Stimulated activated naive CD4-positive, alpha-beta T cell (primary cell): ENCODE measurements around the gene SEMA4C.

Source experiments
- DNase-seq, 6 experiments: peaks; one replicate each; lab custom pipeline; 2025; lab: John Stamatoyannopoulos, UW

Gene SEMA4C

DNA sequence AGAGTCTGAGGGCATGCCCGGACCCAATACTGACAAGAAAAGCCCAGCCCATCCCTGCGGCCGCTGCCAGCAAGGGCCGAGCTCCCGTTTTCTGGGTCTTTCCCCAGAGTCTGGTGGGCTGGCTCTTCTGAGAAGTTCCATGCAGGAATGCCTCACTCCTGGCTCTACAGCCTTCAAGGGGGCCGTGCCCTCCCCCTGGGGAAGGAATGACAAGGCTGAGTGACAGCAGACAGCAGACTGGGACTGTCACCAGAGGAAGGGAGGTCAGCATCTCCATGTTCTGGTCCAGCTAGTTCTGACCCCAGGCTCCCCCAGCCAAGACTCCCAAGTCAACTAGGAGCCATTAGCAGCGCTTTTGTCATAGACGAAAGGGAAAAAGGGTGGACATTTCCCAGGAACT, 13.0 kb upstream of the SEMA4C start:
- no peak for DNase-seq

DNA sequence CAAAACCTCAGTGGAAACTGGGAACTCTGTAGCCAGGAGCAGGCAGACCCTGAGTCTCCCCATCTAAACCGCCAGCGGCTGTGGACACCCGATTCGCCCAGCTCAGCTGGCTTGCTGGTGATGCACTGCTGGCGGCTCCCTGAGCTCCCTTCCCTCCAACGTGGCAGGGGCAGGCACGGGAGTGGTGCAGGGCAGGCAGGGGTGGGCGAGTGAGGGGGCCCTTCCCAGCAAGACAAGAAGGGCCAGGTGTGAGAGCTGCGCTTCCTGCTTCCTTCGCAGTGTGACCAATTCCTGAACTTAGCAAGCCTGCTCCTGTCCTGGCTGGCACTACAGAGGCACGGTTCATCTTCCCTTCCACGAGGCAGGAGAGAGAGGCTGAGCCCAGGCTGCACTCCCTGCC, 12.3 kb upstream of the SEMA4C start:
- DNase-seq, result no peak

GRCh38 chr2:96881349-96882195, 11.7 kb upstream of the SEMA4C start:
- no peak for DNase-seq

GRCh38 chr2:96880891-96881273, 11.0 kb upstream of the SEMA4C start:
- DNase-seq, result no peak

DNA sequence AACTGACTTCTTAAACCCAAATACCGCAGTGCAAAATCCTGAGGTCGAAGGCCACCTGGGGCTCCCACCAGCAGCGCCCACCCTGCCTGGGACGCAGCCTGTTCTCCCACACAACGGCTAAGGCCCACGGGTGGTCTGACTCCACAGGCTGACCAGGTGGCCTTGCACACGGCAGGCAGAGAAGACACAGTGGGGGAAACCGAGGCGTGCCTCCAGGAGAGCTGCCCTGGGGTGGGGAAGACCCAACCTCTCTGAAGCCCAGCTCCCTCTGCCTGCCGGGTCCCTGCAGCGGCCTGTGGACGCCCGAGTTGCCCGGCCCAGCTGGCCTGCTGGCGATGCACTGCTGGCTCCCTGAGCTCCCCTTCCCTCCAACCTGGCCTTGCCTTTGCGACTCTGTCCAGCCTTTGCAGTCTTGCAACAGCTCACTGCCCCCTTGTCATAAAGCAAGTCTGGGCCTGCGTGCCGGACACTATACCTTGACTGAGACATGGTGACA, 9.7 kb upstream of the SEMA4C start:
- no peak for DNase-seq

GRCh38 chr2:96878796-96879544, 9.1 kb upstream of the SEMA4C start:
- DNase-seq, result no peak

- no peak for DNase-seq
These were observed 8.3 kb upstream of the SEMA4C start for GRCh38 chr2:96878171-96878570.

DNA sequence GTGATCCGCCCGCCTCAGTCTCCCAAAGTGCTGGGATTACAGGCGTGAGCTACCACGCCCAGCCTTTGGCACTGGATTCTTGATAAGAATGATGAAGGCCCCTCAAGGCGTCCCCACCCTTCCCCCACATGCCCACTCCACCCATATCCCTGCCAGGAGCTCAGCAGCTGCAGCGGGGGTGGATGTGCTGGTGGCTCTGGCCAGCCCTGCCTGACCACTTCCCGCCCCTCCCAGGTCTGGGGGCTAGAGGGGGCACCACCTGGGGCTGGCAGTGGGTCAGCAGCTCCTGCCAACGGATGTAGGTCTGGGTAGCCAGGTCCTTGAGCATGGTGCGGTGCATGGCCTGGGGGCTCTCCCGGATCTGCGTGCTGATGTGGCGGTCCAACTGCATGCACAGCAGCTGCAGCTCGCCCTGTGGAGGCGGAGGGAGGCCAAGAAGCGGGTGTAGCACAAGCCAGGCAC, 7.8 kb upstream of the SEMA4C start:
- no peak for DNase-seq

DNA sequence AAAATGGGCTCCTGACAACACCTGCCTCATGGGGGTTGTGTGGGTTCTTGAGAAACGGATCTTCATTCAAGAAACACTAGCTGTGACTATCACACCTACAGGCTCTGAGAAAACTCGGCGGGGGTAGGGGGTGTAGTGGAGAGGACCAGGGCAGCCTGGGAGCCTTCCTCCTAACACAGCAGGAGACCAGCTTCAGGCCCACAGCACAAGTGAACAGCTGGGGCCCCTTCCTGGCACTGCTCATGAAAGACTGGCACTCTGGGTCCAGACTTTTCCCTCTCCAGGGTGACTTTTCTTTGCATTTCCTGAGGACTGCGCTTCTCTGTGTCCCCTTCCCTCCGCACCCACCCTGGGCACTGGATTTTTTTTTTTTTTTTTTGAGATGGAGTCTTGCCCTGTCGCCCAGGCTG, 7.2 kb upstream of the SEMA4C start:
- DNase-seq, result no peak

DNA sequence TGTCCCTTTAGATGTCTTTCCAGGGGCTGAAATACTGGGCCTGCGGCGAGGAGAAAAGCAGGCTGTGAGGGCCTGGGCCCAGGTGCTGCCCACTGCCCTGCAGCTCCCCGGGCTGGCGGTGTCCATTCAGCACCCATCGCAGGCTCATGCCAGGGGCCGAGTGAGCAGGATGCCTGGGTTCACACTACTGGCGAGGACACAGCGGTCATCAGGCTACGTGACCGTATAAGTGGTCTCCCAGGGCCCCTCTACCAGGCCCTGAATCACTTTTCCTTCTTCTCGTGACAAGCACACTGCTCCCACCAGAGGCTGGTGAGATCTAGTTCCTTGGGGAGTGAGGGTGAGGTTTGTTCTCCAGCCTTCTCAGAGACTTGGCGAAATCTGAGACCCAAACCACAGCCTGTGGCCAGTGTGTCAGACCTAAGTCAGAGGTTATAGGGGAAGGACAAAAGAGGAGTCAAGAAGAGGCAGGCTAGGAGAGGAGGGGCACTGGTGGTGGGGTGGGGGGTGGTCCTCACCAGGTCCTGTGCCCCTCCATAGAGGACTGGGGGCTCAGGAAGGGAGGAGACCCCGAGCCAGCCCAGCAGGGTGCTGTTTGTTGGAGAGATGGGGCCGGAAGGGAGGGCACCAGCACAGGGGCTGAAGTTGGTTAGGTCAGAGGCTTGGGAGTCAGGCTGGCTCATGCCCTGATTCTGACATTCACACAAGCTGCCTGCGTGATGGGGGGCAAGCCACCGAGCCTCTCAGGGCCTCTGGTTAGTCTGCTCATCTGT, 6.6 kb upstream of the SEMA4C start:
- DNase-seq, result no peak

DNA sequence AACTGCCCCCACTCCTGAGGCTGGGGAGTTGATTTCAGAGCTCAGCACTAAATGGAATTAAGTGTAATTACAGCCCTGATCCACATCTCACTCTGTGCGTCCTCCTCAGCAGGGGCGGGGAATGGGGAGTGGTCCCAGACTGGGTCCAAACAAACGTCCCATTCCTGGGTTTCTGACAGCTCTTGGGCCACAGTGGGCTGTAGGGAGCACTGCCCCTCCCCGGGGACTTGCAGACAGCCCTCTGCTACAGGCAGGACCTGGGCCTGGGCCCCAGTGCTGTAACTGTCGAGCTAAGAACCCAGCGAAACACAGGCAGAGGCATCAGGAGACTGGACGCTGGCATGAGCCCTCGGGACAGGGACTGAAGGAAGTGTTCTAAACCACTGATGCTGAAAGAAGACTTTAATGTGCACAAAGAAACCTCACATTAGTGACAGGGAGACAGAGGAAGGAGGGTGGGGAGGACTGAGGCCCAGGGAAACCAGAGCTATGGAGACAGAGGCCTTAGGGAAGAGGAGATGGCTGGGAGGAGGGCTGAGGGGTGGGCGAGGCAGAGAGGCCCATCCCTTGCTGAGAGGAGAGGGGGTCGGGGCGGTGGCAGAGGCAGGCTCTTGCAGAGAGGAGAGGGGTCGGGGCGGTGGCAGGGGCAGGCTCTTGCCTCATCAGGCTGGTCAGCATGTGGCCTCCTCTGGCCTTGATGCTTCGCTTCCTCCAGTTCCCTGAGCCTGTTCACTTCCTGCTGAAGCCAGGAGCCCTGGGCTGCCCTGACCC, 5.8 kb upstream of the SEMA4C start:
- no peak for DNase-seq

DNA sequence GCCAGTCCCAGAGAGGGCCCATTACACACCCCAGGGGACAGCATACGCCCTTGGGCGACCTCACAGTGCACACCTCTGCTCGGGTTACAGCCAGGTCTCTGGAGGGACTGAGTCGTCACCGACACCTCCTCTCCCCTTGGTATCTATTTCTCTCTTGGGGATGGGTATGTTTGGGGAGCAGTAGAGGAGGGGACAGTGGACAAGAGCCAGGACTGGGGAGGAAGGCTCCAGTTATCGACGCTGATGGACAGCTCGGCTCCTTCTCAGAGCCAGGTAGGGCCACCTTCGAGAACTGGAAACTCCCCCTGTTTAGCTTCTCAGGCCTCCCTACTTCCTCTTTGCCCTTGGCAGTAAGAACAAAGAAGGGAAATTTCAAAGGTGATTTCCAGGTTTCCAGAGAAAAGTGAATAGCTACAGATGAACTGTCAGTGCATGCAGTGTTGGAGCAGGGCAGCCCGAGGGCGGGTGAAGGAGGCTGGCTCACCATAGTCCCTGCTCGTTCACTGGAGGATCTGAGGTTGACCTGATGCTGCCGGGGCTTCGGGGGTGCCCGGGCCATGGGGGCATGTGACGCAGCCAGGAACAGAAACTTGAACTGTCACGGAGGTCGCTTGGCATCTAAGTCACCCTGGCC, 4.4 kb upstream of the SEMA4C start:
- DNase-seq, result no peak

DNA sequence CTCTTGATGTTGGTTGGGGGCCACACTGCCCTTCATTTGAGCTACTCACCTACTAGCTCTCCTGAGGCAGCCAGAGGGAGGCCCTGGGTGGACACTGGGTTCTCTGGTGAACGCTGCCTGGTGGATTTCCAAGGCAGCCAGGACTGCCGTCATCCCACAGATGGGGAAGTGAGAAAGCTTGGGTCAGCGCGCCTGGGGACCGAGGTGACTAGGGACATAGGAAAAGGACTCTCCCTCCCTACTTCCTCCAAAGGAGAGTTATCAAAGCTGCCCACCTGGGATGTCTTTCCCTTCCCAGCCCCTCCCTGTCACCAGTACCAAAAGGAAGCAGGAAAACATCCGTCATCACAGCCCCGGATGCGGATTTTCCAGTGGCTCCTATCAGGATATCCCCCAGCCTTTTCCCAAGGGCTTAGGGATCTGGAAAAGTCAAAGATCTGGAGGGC, 3.8 kb upstream of the SEMA4C start:
- DNase-seq, result no peak

DNA sequence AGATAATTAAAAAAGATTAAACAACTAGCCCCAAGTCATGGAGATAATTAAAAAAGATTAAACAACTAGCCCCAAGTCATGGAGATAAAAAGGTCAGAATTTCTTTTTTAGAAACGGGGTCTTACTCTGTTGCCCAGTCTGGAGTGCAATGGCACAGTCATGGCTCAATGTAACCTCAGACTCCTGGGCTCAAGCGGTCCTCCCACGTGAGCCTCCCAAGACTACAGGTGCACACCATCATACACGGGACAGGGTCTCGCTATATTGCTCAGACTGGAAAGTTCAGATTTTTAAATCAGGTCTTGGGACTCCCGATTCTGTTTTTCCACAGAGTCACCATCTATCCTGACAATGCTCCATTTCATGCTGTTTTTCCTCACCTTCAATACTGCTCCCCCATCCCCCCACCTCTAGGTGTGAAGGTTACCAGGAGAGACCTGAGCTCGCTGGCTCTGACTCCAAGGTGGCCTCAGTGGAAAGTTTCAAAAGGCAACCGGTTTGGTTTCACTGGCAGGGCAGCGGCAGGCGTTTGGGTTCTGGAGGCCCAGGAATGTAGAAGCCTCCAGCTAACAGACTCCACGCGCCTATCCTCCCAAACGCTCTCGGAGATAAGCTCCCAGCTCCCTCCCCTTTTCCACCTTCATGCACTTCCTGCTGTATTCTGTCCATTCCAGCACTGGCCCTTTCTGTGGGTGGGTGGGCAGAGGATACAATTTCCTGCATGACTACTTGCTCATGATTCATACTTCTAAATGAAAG, 2.9 kb upstream of the SEMA4C start:
- no peak for DNase-seq

GRCh38 chr2:96870626-96871255, 861 bp upstream of the SEMA4C start:
- peak; percentile 33 to 82 (median 60) for DNase-seq

DNA sequence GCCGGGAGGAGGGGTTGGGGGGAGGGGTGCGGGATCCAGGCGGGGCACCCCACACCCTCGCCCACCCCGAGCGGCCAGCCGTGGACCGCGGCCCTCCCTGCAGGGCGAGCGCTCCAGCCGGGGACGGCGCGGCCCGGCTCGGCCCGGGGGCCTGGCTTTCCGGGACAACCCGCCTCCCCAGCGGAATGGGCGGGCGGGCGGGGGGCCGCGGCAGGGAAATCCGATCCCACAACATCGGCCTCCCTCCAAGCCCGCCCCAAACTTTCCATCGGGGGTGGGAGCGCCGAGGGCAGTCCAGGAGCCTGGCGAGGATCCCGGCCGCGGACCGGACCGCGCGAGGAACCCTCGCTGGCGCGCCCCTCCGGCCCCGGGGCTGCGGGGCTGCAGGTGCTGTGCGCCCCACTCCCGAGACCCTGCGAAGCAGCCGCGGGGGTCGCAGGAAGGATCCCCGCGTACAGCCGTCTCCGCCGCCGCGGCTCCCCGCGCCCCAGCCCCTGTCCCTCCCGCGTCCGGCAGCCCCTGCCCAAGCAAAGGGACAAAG, 529 bp downstream of the SEMA4C start:
- peak in 1 of 6 experiments; percentile 22 for DNase-seq

DNA sequence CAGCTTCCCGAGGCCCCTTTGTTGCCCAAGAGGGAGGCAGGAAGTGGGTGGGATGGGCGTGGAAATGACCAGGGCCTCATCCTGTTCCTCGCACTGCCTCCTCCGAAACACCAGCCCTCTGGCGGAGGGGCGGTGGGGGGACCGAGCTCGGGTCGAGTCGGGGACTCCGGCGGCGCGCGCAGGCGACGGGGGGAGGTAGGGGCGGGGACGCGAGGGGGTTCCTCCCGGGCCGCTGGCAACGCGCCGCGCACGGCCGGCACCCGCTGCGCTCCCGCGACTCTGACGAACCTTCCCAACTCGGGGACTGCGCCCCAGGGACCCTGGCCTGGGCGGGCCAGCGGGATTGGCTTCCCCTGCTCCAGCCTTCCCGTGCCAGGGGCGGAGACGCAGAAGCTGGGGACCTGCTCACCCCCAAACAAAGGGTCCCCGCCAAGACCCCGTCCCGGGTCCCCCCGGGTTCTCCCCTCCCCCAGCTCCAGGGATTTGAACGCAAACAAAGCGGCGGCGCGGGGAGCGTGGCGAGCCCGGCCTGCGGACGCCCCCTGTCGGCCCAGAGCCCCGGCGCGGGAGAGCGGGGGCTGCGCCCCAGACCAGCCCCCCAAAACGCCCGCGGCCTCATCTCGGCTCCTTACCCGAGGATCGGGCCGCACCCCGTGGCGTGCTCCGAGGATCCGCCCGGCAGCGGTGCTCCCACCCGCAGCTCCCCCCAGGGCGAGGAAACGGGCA, 1.2 kb downstream of the SEMA4C start:
- peak; percentile 23 to 64 (median 56) for DNase-seq

DNA sequence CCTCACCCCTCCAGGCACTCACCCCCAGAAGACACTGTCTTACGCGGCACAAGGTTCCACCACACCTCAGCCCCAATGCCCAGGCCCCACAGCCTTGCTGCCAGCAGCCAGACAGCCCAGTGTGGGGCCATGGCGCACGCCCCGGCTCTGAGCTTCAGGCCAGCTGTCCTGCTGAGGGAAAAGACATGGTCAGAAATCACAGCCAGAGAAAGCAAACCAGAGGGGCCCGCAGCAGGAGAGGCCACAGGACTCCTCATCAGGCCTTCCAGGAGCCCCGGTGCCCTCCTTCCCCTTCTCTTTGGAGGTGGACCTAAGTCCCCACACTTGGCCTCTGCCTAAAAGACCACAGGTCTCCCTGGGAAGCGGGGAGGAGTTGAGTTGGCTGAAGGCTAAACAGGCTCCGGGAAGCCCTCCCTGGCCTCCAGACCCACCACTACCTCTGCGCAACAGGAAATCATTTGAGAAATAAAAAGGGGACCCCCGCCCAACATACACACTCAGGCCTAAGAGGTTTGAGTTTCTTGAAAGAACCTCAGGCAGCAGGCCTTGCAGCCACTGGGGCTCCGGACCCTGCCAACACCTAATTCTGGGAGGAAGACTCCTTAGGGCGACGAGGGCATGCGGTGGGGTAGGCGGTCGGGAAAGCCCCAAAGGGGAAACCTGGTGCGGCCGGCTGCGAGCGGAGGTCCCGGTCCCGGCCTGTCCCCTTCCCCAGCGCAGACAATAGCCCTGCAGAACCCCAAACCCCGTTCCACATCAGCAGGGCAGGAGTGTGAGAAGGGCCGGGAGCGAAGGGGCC, 1.9 kb downstream of the SEMA4C start:
- peak in 3 of 6 experiments; percentile 21 to 52 (median 24) for DNase-seq
